ENCODE results near the gene PSMB7. TPM values are rescaled to one million over a fixed set of nuclear protein-coding genes. Genes with fewer than 3 reads are reported as not detected.
A peak's percentile ranks its signal among the peaks of the same experiment; 100 is the strongest.

PSMB7 gene
- total and polyA plus RNA-seq, 2 donors (not counting 1 experiment from before 2014, with no cell fraction given) = 69.5 to 73.1 TPM

DNA sequence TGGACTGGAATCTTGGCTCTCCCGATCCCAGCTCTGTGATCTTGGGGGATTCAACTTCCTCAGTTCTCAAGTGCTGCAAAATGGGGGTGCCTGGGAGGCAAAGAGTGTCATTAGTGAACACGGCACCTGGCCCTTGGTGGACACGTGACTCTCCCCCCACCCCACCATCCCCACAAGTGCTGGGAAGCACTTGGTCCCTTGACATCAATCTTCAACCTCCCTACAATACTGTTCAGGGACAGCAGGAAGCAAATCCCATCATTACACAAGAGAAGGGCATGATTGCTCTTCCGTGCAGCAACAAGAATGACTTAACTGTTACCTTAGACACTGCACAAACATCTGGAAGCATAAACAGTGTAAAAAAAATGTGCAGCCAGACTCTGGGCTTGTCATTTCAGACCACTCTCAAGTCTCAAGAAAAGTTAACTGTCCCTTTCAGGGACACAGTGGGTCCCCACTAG is 61.4 kb downstream of the PSMB7 start:
- ATAC-seq (ENCODE audit: low read depth) (no peak), DNase-seq (no peak)
- Histone ChIP-seq H3K9me3 (ENCODE audit: control extremely low read depth in 1 of 3, control insufficient read depth in 2 of 3, insufficient read depth in 1 of 3, low read length in 2 of 3) (no peaks in the 10 kb centered on the region), H4K20me1 (ENCODE audit: control insufficient read depth, insufficient read depth, low read length, poor library complexity, severe bottlenecking) (peaks cover 47% of the 10 kb centered on the region), H3K36me3 (replicated peaks in 1 of 2; ENCODE audit: control extremely low read depth in 1 of 2, control insufficient read depth in 1 of 2, extremely low read depth in 1 of 2, insufficient read depth in 2 of 2, low read length in 1 of 2) (peaks cover 0 to 91% of the 10 kb centered on the region in 2 experiments), H3K79me2 (ENCODE audit: control insufficient read depth, insufficient read depth, low read length) (peaks cover 18% of the 10 kb centered on the region), H3K4me2 (replicated peaks; ENCODE audit: low read depth, low read length, poor library complexity, severe bottlenecking) (no peak overlapping the region), H3K9ac (ENCODE audit: low read length) (no peak overlapping the region), H3K27ac (ENCODE audit: low read length in 2 of 2) (no peak overlapping the region), H3K27me3 (replicated peaks in 1 of 4; ENCODE audit: control extremely low read depth in 1 of 4, control insufficient read depth in 3 of 4, insufficient read depth in 4 of 4, low read length in 3 of 4) (no peaks in the 10 kb centered on the region), H3K4me3 (ENCODE audit: control extremely low read depth in 1 of 5, extremely low read depth in 1 of 5, insufficient read depth in 1 of 5, low read depth in 2 of 5, low read length in 4 of 5) (no peak overlapping the region), H3K4me1 (ENCODE audit: control insufficient read depth in 2 of 2, insufficient read depth in 2 of 2, low read length in 2 of 2) (no peaks in the 10 kb centered on the region), H2AFZ (ENCODE audit: insufficient read depth, low read depth, low read length, poor library complexity, severe bottlenecking) (no peak overlapping the region)
- no peaks in the 10 kb centered on the region for H3K27me3 Mint-ChIP-seq
- POLR2A ChIA-PET = no interaction called here
- H3K27ac Mint-ChIP-seq = peak overlapping the region; percentile 54
- H3K4me3 Mint-ChIP-seq = no peak overlapping the region
- CTCF ChIA-PET = interaction anchor here (1.3 kb wide), 1 partner anchor 227 kb away, joined by 5 read pairs; no protein-coding TSS in a partner anchor
- no peak for TF ChIP-seq EZH2 (IDR thresholded peaks at IDR 0.05; ENCODE audit: borderline replicate concordance, insufficient read depth, low read depth, low read length, poor library complexity, severe bottlenecking)
- TF ChIP-seq, protein P1, sequence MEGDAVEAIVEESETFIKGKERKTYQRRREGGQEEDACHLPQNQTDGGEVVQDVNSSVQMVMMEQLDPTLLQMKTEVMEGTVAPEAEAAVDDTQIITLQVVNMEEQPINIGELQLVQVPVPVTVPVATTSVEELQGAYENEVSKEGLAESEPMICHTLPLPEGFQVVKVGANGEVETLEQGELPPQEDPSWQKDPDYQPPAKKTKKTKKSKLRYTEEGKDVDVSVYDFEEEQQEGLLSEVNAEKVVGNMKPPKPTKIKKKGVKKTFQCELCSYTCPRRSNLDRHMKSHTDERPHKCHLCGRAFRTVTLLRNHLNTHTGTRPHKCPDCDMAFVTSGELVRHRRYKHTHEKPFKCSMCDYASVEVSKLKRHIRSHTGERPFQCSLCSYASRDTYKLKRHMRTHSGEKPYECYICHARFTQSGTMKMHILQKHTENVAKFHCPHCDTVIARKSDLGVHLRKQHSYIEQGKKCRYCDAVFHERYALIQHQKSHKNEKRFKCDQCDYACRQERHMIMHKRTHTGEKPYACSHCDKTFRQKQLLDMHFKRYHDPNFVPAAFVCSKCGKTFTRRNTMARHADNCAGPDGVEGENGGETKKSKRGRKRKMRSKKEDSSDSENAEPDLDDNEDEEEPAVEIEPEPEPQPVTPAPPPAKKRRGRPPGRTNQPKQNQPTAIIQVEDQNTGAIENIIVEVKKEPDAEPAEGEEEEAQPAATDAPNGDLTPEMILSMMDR (IDR thresholded peaks at IDR 0.05) = no peak
- H3K4me1 Mint-ChIP-seq = no peaks in the 10 kb centered on the region
- intact Hi-C loops (cut with micrococcal nuclease) = no loop called here
- 94% methylated on average over 4 of the region's 4 CpGs for WGBS (ENCODE audit: insufficient coverage)
- no peaks in the 10 kb centered on the region for H3K9me3 Mint-ChIP-seq (ENCODE audit: insufficient read depth)

DNA sequence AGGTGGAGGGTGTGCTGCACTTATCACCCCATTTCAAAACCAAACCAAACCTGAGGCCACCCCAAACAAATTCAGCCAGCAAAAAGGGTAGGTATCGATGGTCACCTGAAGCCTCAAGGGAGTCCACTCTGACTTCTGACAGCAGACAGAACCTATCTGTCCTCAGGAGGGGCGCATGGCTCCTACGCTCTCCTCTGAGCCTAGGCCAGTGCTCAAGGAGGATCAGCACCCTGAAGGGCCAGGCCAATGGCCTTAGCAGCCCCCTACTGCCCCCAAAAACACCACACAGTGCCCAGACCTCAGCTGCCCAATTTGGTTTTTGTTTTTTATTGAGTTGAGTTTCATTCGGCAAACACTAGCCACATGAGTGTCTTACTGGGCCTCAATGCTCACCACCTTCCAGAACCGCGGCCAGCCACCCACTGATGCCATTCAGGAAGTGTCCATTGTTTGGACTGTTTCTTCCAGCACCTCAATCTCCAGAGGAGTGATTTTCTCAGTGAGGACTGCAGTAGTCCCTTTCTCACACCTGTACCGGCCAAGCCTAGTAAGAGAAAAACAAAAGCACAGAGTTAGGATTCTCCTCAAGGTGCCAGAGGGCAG is 62.0 kb downstream of the PSMB7 start:
- Histone ChIP-seq H3K36me3 (replicated peaks in 1 of 2; ENCODE audit: control extremely low read depth in 1 of 2, control insufficient read depth in 1 of 2, extremely low read depth in 1 of 2, insufficient read depth in 2 of 2, low read length in 1 of 2) (peaks cover 0 to 92% of the 10 kb centered on the region in 2 experiments), H3K27me3 (replicated peaks in 1 of 4; ENCODE audit: control extremely low read depth in 1 of 4, control insufficient read depth in 3 of 4, insufficient read depth in 4 of 4, low read length in 3 of 4) (no peaks in the 10 kb centered on the region), H3K4me2 (replicated peaks; ENCODE audit: low read depth, low read length, poor library complexity, severe bottlenecking) (no peak overlapping the region), H3K4me1 (ENCODE audit: control insufficient read depth in 2 of 2, insufficient read depth in 2 of 2, low read length in 2 of 2) (no peaks in the 10 kb centered on the region), H3K9ac (ENCODE audit: low read length) (no peak overlapping the region), H2AFZ (ENCODE audit: insufficient read depth, low read depth, low read length, poor library complexity, severe bottlenecking) (no peak overlapping the region), H3K79me2 (ENCODE audit: control insufficient read depth, insufficient read depth, low read length) (peaks cover 13% of the 10 kb centered on the region), H3K9me3 (ENCODE audit: control extremely low read depth in 1 of 3, control insufficient read depth in 2 of 3, insufficient read depth in 1 of 3, low read length in 2 of 3) (no peaks in the 10 kb centered on the region), H3K4me3 (ENCODE audit: control extremely low read depth in 1 of 5, extremely low read depth in 1 of 5, insufficient read depth in 1 of 5, low read depth in 2 of 5, low read length in 4 of 5) (no peak overlapping the region), H3K27ac (ENCODE audit: low read length in 2 of 2) (no peak overlapping the region), H4K20me1 (ENCODE audit: control insufficient read depth, insufficient read depth, low read length, poor library complexity, severe bottlenecking) (peaks cover 41% of the 10 kb centered on the region)
- peak overlapping the region; percentile 54 for H3K27ac Mint-ChIP-seq
- TF ChIP-seq, protein P1 (IDR thresholded peaks at IDR 0.05) = no peak
- no peak for DNase-seq
- intact Hi-C loops (cut with micrococcal nuclease) = no loop called here
- no peaks in the 10 kb centered on the region for H3K9me3 Mint-ChIP-seq (ENCODE audit: insufficient read depth)
- WGBS (ENCODE audit: insufficient coverage) = 97% methylated on average over 4 of the region's 7 CpGs
- no peak for ATAC-seq (ENCODE audit: low read depth)
- no peak overlapping the region for H3K4me3 Mint-ChIP-seq
- H3K4me1 Mint-ChIP-seq = no peaks in the 10 kb centered on the region
- POLR2A ChIA-PET = no interaction called here
- CTCF ChIA-PET = interaction anchor here (1.3 kb wide), 1 partner anchor 227 kb away, joined by 5 read pairs; no protein-coding TSS in a partner anchor
- no peaks in the 10 kb centered on the region for H3K27me3 Mint-ChIP-seq

Data from B cell (primary cell).